GM12891 (cell line): ENCODE data around the gene OLA1.

Source experiments
- PAX5 ChIP-seq: IDR thresholded peaks from 2 replicates; pipeline ENCODE4 v1.6.1; 2011; ENCODE audit warnings: low read length, moderate library complexity, mild to moderate bottlenecking; ENCODE audit not compliant: insufficient read depth, severe bottlenecking
- POLR2A ChIP-seq: IDR thresholded peaks from 2 replicates; pipeline ENCODE4 v1.6.1; 2011; ENCODE audit warnings: low read depth, low read length, control low read depth
- POLR2AphosphoS5 ChIP-seq: IDR thresholded peaks from 2 replicates; pipeline ENCODE4 v1.6.1; 2011; ENCODE audit warnings: low read depth, low read length, control low read depth
- POU2F2 ChIP-seq: IDR thresholded peaks from 2 replicates; pipeline ENCODE4 v1.6.1; 2011; ENCODE audit warnings: low read depth, mild to moderate bottlenecking, control low read depth, low read length, moderate library complexity
- SPI1 ChIP-seq: IDR thresholded peaks from 2 replicates; pipeline ENCODE4 v1.6.1; 2011; ENCODE audit warnings: low read depth, low read length, control low read depth
- TAF1 ChIP-seq: IDR thresholded peaks from 2 replicates; pipeline ENCODE4 v1.6.1; 2011; ENCODE audit warnings: low read depth, low read length, control low read depth

DNA sequence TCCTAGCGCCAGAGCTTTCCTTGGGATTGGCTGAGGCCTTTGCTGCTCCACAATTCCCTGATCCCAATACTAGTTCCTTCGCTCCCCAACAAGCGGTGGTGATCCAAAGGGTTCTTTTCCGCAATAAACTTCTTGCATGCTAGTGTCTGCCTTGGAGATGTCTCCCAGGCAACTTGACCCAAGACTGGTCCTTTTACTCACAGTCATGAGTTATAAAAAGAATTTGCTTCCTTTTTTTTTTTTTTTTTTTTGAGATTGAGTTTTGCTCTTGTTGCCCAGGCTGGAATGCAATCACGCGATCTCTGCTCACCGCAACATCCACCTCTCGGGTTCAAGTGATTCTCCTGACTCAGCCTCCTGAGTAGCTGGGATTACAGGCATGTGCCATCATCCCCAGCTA is 193.4 kb downstream of the OLA1 start:
- no peak for TF ChIP-seq POLR2A
- TF ChIP-seq SPI1, result no peak
- no peak for TF ChIP-seq POLR2AphosphoS5
- TF ChIP-seq TAF1, result no peak
- no peak for TF ChIP-seq PAX5
- TF ChIP-seq POU2F2, result no peak
